Measurements from ENCODE around the gene KRTAP13-1.

The KRTAP13-1 gene

GRCh38 chr21:30395731-30396130 is at the start of gene KRTAP13-1:
Gene KRTAP13-1 (plus strand): TSS chr21:30396031. CDS start chr21:30396087, 56 bp downstream.
- no peak for DNase-seq (ENCODE audit: low read depth in 3 of 3)

GRCh38 chr21:30348506-30348905 is 47.3 kb upstream of the KRTAP13-1 start, which contains the start of gene KRTAP23-1:
Gene KRTAP23-1 (minus strand): TSS chr21:30348606. CDS start chr21:30348606, 0 bp downstream.
- DNase-seq (ENCODE audit: low read depth in 3 of 3) = no peak

GRCh38 chr21:30349572-30349971 is 46.3 kb upstream of the KRTAP13-1 start:
- DNase-seq (ENCODE audit: low read depth in 3 of 3) = no peak

GRCh38 chr21:30351534-30351933 is 44.3 kb upstream of the KRTAP13-1 start:
- no peak for DNase-seq (ENCODE audit: low read depth in 3 of 3)

GRCh38 chr21:30354308-30355005 is 41.4 kb upstream of the KRTAP13-1 start:
- no peak for DNase-seq (ENCODE audit: low read depth in 3 of 3)

- DNase-seq (ENCODE audit: low read depth in 3 of 3) = no peak
Observed at GRCh38 chr21:30355906-30356305, 39.9 kb upstream of the KRTAP13-1 start.

GRCh38 chr21:30372139-30372770 is 23.6 kb upstream of the KRTAP13-1 start, which contains the start of gene KRTAP13-2:
Gene KRTAP13-2 (minus strand): TSS chr21:30372271. CDS start chr21:30372213, 58 bp downstream.
- no peak for DNase-seq (ENCODE audit: low read depth in 3 of 3)

GRCh38 chr21:30382201-30382600 is 13.6 kb upstream of the KRTAP13-1 start:
- no peak for DNase-seq (ENCODE audit: low read depth in 3 of 3)

- DNase-seq (ENCODE audit: low read depth in 3 of 3) = no peak
Observed at GRCh38 chr21:30391492-30392025, 4.3 kb upstream of the KRTAP13-1 start.

GRCh38 chr21:30408782-30409494 is 13.1 kb downstream of the KRTAP13-1 start:
- no peak for DNase-seq (ENCODE audit: low read depth in 3 of 3)

- no peak for DNase-seq (ENCODE audit: low read depth in 3 of 3)
Observed at GRCh38 chr21:30415993-30416392, 20.2 kb downstream of the KRTAP13-1 start.

GRCh38 chr21:30425826-30426225 is 30.0 kb downstream of the KRTAP13-1 start, which contains the start of gene KRTAP13-3:
Gene KRTAP13-3 (minus strand): TSS chr21:30425926. CDS start chr21:30425912, 14 bp downstream.
- DNase-seq (ENCODE audit: low read depth in 3 of 3) = no peak

- no peak for DNase-seq (ENCODE audit: low read depth in 3 of 3)
Observed at GRCh38 chr21:30426731-30427130, 30.9 kb downstream of the KRTAP13-1 start.

GRCh38 chr21:30430170-30430655 is 34.4 kb downstream of the KRTAP13-1 start, which contains the start of gene KRTAP13-4:
Gene KRTAP13-4 (plus strand): TSS chr21:30430220. CDS start chr21:30430276, 56 bp downstream.
- no peak for DNase-seq (ENCODE audit: low read depth in 3 of 3)

GRCh38 chr21:30434033-30434631 is 38.3 kb downstream of the KRTAP13-1 start:
- no peak for DNase-seq (ENCODE audit: low read depth in 3 of 3)

GRCh38 chr21:30437010-30437565 is 41.3 kb downstream of the KRTAP13-1 start:
- DNase-seq (ENCODE audit: low read depth in 3 of 3) = no peak

- DNase-seq (ENCODE audit: low read depth in 3 of 3) = no peak
Observed at GRCh38 chr21:30439975-30440374, 44.1 kb downstream of the KRTAP13-1 start, which contains the start of gene KRTAP15-1. Gene KRTAP15-1 (plus strand): TSS chr21:30440275. CDS start chr21:30440328, 53 bp downstream.

- DNase-seq (ENCODE audit: low read depth in 3 of 3) = no peak
Observed at GRCh38 chr21:30443226-30443625, 47.4 kb downstream of the KRTAP13-1 start.

GRCh38 chr21:30444204-30444603 is 48.4 kb downstream of the KRTAP13-1 start:
- DNase-seq (ENCODE audit: low read depth in 3 of 3) = no peak
